GM19468 (cell line): ENCODE results near the gene RIMBP2.

Source experiments
- ATAC-seq: cut with Tn5 transposase; IDR thresholded peaks from one replicate; pipeline ENCODE4 v1.9.1; 2021; ENCODE audit warnings: mild to moderate bottlenecking, moderate library complexity, moderate number of reproducible peaks; ENCODE audit not compliant: unreplicated experiment; ENCODE audit errors: extremely low read depth

RIMBP2 gene

DNA sequence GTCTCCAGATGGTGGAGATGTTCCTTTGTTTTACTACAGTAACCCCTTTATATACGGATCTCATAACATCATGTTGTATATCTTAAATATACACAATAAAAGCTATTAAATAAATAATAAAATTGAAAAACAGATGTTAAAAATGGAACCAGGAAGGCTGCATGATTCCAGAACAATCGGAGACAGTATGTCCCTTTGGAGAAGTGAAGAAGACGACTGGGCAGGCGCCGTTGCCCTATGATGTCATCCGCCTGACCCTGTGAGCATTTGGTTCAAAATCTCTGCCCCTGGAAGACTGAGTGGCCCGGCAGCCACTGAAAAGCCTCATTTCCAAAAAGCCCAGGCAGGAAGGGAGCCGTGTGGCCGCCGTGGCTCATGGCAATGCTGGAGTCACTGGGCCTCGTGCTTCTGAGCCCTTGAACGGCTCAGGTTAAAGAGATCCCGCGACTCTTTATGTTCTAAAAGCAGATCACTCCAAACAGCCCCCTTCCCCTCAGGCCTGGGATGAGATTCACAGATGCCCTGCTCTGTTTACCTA is 30.8 kb downstream of the RIMBP2 start:
- no peak for ATAC-seq

DNA sequence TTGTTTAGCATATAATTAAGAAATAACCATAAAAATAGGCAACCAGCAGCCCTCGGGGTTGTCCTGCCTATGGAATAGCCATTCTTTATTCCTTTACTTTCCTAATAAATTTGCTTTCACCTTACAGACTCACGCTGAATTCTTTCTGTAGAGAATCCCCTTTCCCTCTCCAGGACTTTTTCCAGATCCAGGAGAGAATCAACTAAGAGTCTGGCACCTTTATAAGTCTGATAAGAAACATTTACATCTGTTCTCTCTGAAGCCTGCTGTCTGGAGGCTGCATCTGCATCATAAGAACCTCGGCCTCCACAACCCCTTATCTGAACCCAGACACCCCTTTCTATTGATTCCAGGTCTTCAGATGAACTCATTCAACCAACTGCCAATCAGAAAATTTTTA is 32.3 kb downstream of the RIMBP2 start:
- ATAC-seq: no peak

- ATAC-seq: no peak
Measured at GRCh38 chr12:130683080-130683479, 33.0 kb downstream of the RIMBP2 start.

DNA sequence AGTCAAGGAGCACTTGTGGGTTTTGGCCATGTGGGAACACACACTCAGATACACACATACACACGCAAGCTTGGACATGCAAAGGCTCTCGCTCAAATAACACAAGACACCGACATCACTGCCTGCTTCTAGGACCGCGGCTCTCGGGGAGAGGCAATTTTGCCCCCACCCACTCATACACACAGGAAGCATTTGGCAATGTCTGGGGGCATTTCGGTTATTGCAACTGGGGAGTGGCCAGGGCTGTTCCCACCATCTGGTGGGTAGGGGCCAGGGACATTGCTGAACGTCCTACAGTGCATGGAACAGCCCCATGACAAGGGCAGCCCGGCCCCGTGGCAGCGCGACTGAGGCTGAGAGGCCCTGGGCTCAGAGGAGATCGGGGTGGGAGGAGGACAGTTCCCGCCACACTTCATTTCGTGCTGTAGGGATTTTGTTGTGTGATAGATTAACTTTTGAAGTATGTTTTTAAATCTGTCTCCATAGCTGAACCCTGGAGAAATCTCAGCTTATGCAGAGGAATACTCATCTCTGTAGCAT is 35.6 kb downstream of the RIMBP2 start:
- no peak for ATAC-seq

DNA sequence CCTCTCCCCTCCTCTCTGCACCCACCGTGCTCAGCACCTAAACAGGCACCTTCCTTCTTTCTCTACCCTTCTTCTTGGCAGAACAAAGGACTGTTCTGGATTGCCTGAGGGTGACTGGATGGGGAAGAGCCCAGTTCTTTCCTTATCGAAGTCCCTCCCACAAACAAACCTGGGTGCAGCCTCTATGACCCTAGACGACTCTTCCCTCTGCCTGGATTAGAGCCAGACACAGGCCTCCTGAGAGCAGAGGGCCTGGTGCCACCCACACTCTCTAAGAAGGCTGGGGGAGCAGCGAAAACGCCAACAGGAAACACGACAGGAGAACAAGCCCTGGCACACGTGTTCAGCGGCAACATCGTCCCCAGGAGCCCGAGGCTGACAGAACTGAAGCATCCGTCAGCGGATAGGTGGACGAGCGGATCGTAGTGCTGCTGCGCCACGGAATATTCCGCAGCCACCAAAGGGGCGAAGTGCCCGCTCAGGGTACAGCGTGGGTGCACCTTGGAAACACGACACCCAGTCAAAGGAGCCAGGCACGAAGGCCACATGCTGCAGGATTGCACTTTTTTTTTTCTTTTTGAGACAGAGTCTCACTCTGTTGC is 38.0 kb downstream of the RIMBP2 start:
- ATAC-seq: no peak

DNA sequence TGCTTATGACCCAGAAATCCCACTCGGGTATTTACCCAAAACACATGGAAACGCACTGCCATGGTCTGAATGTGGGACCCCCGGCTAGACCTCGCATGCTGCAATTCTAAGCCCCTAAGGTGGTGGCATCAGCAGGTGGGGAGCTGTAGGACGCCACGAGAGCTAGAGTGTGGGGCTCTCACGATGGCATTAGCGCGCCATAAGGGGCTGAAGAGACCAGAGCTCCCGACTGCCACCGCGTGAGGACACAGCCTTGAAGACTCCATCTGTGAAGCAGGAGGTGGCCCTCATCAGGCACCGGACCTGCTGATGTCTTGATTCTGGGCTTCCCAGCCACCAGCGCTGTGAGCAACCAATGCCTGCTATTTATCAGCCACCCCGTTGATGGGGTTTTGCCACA is 40.3 kb downstream of the RIMBP2 start:
- ATAC-seq: no peak

- no peak for ATAC-seq
Measured at GRCh38 chr12:130675121-130675520, 41.0 kb downstream of the RIMBP2 start.

GRCh38 chr12:130674676-130675075 is 41.4 kb downstream of the RIMBP2 start:
- ATAC-seq: no peak

DNA sequence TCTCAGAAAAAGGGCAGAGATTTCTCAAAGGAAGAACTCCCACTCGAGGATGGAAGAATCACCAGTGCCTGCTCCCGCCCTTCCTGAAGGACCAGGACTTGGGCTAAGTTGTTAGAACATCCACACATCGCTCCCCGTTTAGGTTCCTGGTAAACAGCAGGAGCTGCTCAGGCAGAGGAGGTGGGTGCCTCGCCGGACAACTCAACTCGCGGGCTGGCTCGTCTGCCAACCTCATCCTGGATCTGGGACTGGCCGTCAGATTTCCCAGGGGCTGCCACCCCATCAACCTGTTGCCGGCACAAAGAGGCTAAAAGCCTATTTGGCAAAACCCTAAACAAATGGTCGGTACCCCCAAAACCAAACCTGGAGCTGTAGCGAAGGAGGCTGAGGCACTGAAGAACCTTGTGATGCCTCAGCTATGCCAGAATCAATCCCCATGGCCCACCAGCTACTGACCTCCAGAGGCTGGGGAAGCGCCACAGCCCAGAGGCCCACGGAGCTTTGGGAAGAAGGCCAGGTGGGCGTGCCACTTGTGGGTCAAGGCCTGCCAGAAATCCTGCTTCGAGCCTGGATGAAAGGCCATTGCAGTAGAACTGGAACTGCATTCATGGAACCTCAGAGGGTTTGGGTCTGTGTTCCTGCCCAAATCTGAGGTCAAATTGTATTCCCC is 42.9 kb downstream of the RIMBP2 start:
- ATAC-seq: no peak

DNA sequence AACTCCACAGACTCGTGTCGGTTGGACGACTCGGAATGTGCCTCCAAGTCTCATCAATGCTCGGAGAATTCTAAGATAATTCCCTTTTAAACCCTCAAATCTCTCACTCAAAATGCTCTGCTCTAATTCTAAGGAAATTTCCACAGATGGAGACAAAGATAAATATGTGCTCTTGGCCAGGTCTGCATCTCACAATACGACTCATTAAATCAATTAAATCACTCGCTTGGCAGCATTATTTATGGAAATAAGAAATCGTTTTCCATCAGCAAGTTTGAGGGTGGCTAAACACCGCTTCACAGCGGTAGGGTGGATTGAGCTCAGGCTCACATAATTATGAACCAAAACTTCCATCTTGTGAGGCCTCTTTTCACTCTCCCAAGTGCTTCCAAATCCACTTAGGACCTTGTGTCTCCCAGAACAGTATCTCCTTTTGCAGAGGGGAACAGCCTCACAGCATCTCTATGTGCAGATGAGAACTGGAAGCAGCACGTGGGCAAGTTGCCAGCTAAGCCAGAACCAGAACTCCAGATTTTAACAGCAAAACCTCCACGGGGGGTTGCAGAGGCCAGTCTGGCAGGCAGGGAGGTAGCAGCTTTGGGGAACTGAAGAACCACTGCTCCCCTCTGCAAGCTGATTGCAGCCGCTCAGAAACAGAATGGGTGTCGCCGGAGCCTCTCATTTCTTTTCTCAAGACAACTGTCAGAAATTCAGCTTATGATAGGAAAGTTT is 43.8 kb downstream of the RIMBP2 start:
- ATAC-seq: no peak

- no peak for ATAC-seq
Measured at GRCh38 chr12:130671556-130671955, 44.5 kb downstream of the RIMBP2 start.

- ATAC-seq: no peak
Measured at GRCh38 chr12:130669797-130670196, 46.3 kb downstream of the RIMBP2 start.

DNA sequence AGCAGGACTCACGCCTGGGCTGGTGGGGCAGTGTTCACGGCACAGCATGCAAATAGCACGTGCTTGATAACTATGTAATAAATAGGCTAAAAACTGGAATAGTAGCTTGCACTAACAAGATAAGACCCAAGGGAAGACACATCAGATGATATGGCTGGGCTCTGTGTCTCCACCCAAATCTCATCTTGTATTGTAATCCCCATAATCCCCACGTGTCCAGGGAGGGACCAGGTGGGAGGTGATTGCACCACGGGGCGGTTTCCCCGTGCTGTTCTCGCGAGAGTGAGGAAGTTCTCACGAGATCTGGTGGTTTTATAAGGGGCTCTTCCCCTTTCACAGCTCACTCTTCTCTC is 46.9 kb downstream of the RIMBP2 start:
- ATAC-seq: no peak

DNA sequence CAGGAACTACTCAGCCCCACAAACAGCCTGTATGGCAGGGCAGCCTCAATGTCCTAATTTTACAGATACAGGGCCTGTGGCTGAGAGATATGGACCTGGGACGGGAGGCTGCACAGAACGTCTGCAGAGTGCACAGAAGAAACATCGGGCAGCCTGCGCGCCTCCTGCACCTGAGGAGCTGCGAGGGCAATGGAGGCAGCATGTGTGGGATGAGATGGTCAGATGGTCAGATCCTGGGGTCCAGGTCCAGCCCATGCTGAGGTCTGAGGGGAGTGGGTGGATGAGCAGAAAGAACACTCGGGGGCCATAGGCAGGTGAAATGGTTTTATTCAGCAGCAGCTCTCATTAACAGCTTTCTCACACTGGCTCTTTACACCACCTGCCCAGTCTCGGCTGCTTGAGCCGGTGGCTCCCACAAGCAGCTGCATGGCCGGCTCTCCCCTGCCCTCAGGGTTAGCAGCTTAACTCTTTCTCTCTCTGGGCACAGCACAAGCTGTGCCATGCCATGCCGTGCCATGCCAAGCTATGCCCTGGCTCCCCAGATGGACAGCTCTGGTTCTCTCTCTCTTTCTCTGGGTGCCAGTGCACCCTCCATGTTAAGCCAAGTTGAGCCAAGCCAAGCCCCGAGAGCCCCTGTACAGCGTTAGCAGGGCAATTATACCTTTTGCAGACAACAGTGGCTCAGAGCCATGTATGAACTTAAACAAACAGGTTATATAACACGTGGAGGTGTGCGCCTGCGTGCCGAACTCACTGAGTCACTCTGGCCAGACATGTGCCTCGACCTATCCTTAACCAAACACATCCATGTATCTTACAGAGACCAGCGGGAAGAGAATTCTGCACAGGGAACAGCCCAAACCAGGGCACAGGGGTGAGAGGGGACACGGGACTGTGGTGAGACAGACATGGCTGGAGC is 47.6 kb downstream of the RIMBP2 start:
- no peak for ATAC-seq

DNA sequence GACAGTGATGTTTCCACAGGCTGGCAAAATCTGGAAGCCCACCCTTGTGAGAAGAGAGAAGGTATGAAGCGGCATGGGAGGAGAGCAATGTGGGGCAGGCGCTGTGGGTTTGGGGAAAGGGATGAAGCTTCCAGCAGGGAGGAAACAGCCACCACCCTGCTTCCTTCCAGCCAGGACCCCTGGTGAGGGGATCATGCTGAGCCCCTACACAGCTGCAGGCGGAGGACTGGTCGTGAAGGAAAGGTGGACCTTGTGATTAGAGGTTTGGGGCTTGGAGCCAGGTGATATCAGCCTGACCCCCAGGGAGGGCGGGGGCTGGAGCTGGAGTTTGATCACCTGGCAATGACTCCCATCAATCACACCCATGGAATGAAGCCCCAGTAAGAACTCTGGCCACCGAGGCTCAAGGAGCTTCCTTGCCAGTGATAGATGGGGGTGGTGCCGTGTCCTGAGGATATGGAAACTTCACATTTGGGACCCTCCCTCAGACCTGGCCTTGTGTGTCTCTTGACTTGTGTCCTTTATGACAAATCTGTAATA is 48.6 kb downstream of the RIMBP2 start:
- ATAC-seq: no peak

- ATAC-seq: no peak
Measured at GRCh38 chr12:130666645-130667044, 49.5 kb downstream of the RIMBP2 start.

GRCh38 chr12:130665753-130666152 is 50.3 kb downstream of the RIMBP2 start:
- ATAC-seq: no peak

GRCh38 chr12:130664772-130665171 is 51.3 kb downstream of the RIMBP2 start:
- no peak for ATAC-seq

DNA sequence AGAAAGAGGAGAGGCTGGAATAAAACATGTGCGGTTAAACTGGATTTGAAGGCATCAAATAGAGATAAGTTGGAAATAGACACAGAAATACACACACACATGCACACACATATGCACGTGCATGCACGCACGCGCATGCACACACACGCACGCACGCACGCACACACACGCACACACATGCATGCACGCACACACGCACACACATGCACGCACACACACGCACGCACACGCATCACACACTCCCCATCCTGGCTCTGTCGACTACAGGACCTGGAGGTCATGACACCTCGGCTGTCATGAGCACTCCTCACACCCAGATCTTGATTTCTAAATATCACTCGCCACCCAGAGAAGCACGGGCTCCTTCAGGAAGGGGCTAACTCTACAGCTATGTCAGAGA is 51.8 kb downstream of the RIMBP2 start:
- ATAC-seq: no peak

DNA sequence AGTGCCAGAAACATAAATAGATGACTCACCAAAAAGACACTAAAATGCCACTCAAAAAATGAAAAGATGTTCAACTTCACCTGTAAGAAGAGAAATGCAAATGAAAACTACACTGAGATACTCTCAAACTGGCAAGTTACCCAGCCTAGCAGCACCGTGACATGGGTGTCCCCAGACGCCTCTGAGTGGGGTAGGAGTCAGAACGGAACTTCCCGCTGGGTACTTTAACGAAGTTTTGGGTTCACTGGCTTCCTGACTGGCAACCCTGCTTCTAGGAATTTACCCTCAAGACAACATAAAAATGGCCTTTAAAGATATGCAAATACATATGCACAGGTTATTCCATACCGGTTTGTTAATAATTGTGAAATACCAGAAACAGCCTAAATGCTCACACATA is 52.6 kb downstream of the RIMBP2 start:
- no peak for ATAC-seq
